COLO829 (cell line): ENCODE results near the gene IL12A.

Experiments used
- DNase-seq: peaks from one replicate; pipeline ENCODE4 v3.0.0; 2012; ENCODE audit warnings: low spot score

Gene IL12A

GRCh38 chr3:160027541-160028195 is 39.0 kb downstream of the IL12A start:
- no peak for DNase-seq

- no peak for DNase-seq
Measured at GRCh38 chr3:160035757-160036156, 47.1 kb downstream of the IL12A start.

DNA sequence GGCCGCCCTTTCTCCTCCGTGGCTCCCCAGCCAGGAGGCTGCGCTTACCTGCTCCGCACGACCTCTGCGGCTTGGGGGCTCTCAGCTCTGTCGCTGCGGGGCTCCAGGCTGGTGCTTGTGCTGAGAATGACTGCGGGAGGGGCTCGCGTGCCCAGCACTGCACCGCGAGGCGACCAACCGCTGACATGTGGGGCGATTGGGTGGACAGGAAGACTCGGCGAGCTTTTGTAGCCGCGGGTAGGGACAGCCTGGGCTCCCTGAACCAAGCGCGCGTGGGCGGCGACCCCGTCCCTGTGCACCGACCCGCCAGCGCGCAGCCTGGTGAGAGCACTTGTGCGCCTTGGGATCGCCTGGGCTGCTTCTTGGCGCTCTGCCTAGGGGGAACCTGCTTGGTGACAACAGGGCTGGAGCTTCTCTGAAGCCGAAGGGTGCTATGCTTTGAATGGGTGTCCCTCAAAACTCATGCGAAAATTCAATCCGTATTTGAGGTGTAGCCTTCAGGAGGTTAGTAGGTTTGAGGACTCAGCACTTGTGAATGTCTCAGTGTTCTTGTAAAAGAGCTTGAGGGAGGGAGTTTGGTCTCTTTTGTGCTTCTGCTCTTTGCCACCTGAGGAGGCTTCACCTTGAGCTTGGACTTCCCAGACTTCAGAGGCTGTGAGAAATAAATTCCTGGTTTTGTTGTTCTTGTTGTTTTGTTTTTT is 50.4 kb downstream of the IL12A start:
- no peak for DNase-seq

- DNase-seq, result no peak
Measured at GRCh38 chr3:160040181-160040580, 51.5 kb downstream of the IL12A start.

DNA sequence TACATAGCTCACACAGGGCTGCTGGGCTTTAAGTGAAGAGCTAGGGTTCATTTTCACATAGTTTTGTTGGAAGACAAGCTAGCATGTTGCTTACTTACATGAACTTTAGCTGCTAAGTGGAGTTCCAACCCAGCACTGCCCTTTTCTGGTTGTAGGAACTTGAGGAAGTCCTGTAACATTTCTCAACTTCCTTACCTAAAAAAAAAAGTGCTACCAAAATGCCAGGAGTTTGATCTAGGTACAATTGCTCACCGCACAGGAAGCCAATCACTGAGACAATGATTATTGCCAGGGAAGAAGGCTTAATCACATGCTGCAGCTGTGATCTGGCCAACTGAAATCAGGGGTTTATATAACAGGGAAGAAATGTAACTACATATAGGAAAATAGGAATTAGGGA is 52.8 kb downstream of the IL12A start:
- DNase-seq, result no peak

GRCh38 chr3:160044121-160044520 is 55.5 kb downstream of the IL12A start:
- DNase-seq, result no peak
